ENCODE measurements around the gene EDN2.

The EDN2 gene

DNA sequence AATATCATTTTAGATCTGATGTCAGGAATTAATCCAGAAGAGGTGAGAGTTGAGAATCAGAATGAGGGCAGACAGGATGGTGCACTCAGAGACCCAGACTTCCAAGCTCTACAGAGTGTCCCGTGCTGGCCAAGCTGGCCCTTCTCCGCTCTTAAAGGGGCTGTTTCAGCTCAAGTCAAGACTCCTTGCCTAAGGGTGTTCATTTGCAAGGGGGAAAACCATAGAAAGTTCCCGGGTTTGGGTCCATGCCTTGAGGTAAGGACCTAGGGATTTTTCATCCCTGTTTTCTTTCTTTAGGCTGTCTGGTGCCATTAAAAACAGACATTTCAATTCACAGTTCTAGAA lies 47.5 kb downstream of the EDN2 start:
- DNase-seq (ENCODE audit: low spot score) = no peak

DNA sequence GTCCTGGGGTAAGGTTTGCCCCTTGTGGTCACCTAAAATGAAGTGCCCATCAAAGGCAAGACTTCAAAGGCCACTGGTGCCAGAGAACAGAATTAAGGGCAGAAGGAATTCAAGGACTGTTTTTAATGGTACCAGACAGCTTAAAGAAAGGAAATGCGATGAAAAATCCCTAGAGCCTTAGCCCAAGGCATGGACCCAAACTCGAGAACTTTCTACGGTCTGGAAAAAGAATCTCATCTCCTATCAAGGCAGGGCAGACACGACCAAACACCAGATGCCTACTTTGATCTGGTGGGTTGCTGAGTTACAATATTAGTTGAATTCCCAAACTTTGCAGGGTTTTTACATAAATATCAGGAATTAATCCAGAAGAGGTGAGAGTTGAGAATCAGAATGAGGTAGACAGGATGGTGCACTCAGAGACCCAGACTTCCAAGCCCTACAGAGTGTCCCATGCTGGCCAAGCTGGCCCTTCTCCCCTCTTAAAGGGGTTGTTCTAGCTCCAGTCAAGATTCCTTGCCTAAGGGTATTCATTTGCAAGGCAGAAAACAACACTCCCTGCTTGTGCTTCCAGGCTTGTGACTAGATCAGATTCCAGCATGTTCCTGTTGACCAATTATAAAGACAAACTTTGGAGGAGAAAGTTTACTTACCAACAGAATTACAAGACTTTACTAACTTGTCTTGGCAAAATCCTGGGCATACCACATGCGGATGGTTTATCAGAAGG lies 48.0 kb downstream of the EDN2 start:
- DNase-seq (ENCODE audit: low spot score) = no peak

DNA sequence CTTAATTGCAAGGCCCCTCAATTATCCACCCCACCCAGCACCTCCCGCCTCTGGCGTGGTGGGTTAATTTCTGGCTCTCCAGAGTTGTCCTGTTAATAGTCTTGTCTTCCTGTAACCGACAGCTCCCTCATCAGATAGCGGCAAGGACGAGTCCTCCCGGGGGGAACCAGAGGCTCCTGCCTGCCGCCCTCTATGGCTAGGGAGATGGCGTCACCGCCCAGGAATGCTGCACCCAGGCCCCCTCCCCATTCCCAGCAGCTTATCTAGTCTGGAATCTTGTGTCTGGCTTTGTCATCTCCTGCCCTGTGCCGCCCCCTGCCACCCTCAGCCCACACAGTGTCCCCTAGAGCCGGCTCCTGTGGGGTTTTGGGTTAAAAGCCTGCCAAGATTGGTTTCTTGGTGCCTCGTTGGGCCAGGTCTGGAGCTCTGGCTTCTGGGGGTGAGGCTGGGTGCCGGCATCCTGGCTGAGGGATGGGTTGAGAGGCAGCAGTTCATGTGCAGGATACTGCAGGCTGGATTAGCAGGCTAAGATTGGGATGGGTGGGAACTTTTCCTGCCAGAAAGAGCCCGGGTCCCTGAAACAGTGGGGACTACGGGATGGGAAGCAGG lies 48.8 kb downstream of the EDN2 start:
- DNase-seq (ENCODE audit: low spot score) = no peak

DNA sequence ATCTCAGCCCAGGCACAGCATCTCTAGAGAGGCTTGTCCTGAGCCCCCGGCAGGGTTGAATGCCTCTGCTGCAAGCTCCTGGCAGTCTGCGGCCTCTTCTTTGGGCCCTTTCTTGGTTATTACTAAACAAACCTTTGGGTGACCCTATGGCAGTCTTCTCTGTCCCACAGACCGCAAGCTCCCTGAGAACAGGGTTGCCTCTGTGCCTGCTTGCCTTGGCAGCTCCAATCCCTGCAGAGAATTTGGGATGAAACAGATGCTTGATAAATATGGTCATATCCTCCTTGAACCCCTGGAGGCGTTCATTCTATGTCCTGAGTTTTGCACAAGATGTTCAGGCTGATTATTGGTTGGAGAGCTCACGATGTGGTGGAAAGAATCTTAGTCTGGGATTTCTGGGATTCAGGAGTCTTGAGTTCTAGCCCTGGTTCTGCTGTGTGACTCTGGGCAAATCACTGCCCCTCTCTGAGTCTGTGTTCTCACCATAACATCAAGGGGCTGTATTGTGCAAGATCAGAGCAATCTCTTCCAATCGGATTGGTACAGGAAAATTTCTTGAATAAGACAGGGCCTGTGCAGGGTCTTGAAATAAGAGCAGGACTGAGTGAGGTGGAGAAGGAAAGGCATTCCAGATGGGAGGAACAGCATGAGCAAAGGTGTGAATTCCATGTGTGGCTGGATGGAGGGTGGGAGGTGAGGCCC lies 49.6 kb downstream of the EDN2 start:
- no peak for DNase-seq (ENCODE audit: low spot score)

DNA sequence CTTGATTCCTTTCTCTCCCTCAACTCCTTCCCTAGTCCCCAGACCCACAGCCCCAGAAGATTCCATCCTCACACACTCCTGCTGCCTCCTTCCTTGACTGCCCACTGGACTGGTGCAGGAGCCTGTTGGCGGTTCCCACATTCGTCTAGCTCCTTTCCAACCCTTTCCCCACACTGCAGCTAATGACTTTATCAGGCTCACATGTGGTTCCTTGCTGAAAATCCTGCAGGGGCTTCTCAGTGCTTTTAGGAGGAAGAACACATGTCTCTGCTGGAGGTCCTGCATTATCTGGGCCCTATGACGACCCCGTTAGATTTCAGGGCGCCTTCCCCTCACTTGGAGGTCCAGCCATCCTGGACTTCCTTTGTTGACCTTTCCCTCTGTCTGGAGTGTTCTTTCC lies 50.2 kb downstream of the EDN2 start:
- DNase-seq (ENCODE audit: low spot score) = no peak

DNA sequence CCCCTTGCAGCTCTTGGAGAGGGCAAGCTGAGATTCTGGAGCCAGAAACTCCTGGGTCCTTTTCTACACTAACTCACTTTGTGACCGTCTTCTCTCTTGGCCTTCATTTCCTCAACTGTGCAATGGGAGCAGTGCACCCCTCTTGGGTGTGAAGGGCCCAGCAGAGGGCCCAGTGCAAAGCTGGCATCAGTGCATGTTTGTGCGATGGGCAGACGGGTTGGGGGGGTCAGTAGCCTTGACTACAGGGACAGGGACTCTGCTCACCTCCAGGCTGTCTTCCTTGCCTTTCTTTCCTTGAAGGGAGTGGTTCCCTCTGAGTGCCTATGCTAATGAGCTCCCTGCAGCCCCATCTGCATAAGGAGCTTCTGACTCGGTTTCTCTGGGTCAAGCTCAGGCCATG lies 51.0 kb downstream of the EDN2 start:
- no peak for DNase-seq (ENCODE audit: low spot score)

DNA sequence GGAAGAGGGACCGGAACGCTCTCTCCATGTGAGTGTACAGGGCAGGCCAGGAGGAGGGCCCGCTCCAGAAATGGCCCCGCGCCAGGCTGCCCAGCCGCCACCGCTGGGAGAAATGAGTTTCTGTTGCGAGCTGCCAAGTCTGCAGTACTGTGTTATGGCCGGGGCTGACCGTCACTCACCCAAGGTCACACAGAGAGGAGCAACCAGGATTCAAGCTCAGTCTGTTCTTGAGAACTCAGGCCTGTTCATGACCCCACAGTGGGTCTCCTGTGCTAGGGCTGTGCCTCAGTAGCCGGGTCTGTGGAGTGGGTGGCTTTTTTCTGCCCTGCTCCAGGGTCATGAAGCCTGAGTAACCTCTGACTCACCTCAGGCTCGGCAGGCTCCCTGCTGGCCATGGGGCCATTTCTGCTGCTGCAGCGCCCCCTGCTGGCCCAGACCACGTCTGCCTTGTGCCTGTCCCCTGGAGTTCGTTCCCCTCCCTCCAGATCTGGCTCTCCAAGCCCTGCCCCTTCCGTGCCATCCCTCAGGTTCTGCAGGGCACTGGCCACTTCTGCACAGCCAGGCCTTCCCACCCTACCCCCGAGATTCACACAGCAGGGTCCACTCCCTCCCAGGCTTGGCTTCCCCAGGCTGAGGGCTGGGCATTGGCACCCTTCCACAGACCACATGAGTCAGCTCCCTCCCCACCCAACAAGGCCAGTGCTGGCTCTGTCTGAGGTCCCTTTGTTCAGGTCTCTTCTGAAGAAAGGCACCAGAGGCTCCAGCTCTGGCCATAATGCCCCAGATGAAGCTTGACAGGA lies 51.8 kb downstream of the EDN2 start:
- peak; percentile 80 for DNase-seq (ENCODE audit: low spot score)

DNA sequence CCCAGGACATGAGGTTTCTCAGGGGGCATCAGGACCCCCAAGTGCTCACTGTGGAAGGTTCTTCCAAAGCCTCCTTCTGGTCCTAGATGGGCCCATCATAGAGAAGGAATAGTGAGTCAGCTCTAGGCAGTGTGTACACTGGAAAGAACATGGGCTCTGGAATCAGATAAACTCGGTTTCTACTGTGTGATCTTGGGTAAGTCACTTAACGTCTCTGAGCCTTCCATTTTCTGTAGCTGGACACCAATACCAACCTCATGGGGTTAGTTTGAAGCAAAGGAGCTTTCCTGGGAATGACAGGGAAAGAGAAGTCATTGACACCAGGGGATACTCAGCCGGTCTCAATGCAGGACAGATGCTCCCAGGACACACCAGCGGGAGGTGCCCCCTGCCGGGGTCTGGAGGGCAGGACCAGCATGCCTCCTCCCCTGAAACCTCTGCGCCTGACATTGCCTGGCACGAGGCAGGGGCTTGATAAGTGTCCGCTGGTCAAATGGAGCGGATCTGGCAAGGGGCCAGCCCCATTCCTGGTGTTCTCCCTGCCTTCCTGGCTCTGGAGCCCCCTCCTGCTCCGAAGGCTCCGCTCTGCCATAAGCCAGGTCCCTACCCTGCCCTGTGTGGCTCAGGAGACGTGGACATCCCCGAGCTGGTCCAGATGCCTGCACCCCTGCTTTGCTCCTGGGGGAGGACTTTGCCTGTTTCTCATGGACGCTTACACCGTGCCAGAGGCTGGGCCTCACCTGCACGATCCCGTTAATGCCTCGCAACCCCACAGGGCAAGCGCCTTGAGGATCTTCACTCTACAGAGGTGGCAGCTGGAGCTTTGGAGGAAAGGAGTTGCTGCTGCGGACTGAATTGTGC lies 52.8 kb downstream of the EDN2 start:
- DNase-seq (ENCODE audit: low spot score) = no peak

DNA sequence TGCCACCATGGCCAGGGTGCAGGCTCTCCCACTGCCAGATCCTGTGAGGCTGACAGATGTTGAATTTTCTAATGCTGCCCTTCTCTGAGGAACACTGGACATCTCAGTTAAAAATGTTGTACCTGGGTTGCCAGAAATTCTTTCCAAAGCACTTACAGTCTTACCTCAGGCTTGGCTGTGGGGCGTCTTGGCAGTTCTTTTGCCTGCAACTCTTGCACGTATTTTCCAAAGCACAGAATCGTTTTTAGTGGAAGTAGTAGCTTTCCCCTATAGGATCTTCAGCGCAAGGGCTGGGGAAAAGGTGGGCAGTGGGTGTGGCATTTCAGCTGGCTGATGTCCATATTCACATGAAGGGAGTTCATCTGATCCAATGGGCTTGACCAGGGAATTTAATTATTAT lies 53.9 kb downstream of the EDN2 start:
- DNase-seq (ENCODE audit: low spot score) = no peak

DNA sequence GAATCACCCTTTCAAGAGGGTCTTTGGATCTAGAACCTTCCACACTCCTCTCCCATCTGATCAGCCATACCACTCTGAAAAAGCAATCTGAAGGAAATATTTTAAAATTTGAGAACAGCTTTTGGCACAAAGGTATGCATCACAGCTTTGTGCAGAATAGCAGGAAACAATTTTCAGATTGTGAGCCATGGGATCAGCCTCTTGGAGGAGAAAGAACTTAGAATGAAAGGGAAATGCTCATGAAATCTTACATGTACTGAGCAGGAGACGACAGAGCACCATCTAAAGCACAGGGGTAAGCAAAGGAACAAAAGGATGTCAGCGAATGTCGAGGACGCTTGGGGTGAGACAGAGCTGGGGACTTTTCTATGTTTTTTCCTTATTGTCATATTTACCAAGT lies 54.4 kb downstream of the EDN2 start:
- no peak for DNase-seq (ENCODE audit: low spot score)

DNA sequence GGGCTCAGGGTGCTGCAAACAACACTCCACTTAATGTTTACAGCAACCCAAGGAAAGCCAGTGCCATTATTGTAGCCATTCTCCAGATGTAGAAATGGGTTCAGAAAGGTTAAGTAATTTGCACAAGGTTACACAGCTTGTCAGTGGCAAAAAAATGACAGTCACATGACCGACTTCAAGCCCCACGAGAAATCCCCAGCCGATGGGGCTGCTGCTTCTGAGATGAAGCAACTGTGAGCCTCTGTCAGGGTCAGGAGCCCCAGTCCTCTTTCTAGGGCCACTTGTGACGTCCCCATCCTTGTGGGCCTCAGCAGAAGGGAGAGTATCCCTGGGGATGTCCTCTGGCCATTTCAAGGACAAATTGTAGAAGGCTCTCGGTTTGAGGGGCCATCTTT lies 54.8 kb downstream of the EDN2 start:
- no peak for DNase-seq (ENCODE audit: low spot score)
